EH (cell line): ENCODE results near the gene SNRPA1.
"Not testable (repeated sequence)": the region's sequence is repeated elsewhere in the genome, so short reads cannot be mapped to it uniquely, and the experiment has no call there.

ENCODE experiments used
- DNase-seq: peaks from one replicate; pipeline ENCODE4 v3.0.0-alpha.2; 2015; ENCODE audit warnings: low read depth

The SNRPA1 gene

GRCh38 chr15:101293122-101293521, 1.9 kb downstream of the SNRPA1 start:
- DNase-seq: no peak

- peak; percentile 55 for DNase-seq
Observed at GRCh38 chr15:101288905-101289513, 6.0 kb downstream of the SNRPA1 start.

GRCh38 chr15:101287342-101287741, 7.7 kb downstream of the SNRPA1 start:
- DNase-seq: not testable (repeated sequence)

GRCh38 chr15:101286471-101287114, 8.5 kb downstream of the SNRPA1 start:
- DNase-seq: no peak

- no peak for DNase-seq
Observed at GRCh38 chr15:101283931-101284330, 11.1 kb downstream of the SNRPA1 start.

GRCh38 chr15:101280007-101280406, 15.0 kb downstream of the SNRPA1 start:
- DNase-seq: no peak

- no peak for DNase-seq
Observed at GRCh38 chr15:101277943-101278564, 17.0 kb downstream of the SNRPA1 start.

- peak; percentile 91 for DNase-seq
Observed at GRCh38 chr15:101277038-101277822, 17.8 kb downstream of the SNRPA1 start, which contains the start of gene SELENOS. Gene SELENOS (minus strand): TSS chr15:101277485. CDS start chr15:101277417, 68 bp downstream.

GRCh38 chr15:101276501-101277037, 18.5 kb downstream of the SNRPA1 start:
- peak; percentile 58 for DNase-seq

- DNase-seq: no peak
Observed at GRCh38 chr15:101275018-101275417, 20.0 kb downstream of the SNRPA1 start.

GRCh38 chr15:101273534-101273933, 21.5 kb downstream of the SNRPA1 start:
- DNase-seq: no peak

- DNase-seq: no peak
Observed at GRCh38 chr15:101272584-101272983, 22.5 kb downstream of the SNRPA1 start.

GRCh38 chr15:101269479-101270223, 25.4 kb downstream of the SNRPA1 start:
- peak; percentile 41 for DNase-seq

GRCh38 chr15:101267320-101268104, 27.5 kb downstream of the SNRPA1 start:
- DNase-seq: peak; percentile 92

- DNase-seq: no peak
Observed at GRCh38 chr15:101266787-101267186, 28.3 kb downstream of the SNRPA1 start.

- DNase-seq: peak; percentile 64
Observed at GRCh38 chr15:101266034-101266433, 29.0 kb downstream of the SNRPA1 start.

GRCh38 chr15:101264911-101265641, 30.0 kb downstream of the SNRPA1 start:
- DNase-seq: no peak

- DNase-seq: peak; percentile 43
Observed at GRCh38 chr15:101264011-101264410, 31.0 kb downstream of the SNRPA1 start.

GRCh38 chr15:101262551-101262950, 32.5 kb downstream of the SNRPA1 start:
- DNase-seq: no peak
